GM21619 (cell line): ENCODE results near the gene TACR1.

Experiments
- ATAC-seq: cut with Tn5 transposase; IDR thresholded peaks from one replicate; pipeline ENCODE4 v1.9.1; 2021; ENCODE audit not compliant: unreplicated experiment

The TACR1 gene

GRCh38 chr2:75025216-75025615 is 174.1 kb downstream of the TACR1 start:
- no peak for ATAC-seq

- ATAC-seq = no peak
These were observed 175.5 kb downstream of the TACR1 start for GRCh38 chr2:75023666-75024455.

- ATAC-seq = no peak
These were observed 176.8 kb downstream of the TACR1 start for GRCh38 chr2:75022516-75022915.

GRCh38 chr2:75021672-75022071 is 177.6 kb downstream of the TACR1 start:
- no peak for ATAC-seq

- ATAC-seq = no peak
These were observed 178.8 kb downstream of the TACR1 start for GRCh38 chr2:75020476-75020875.

- ATAC-seq = no peak
These were observed 179.5 kb downstream of the TACR1 start for GRCh38 chr2:75019790-75020189.

GRCh38 chr2:75018162-75018561 is 181.2 kb downstream of the TACR1 start:
- no peak for ATAC-seq

- no peak for ATAC-seq
These were observed 187.2 kb downstream of the TACR1 start for GRCh38 chr2:75012080-75012479.

GRCh38 chr2:75010571-75010970 is 188.7 kb downstream of the TACR1 start:
- ATAC-seq = no peak

- ATAC-seq = no peak
These were observed 191.5 kb downstream of the TACR1 start for GRCh38 chr2:75007819-75008218.

GRCh38 chr2:75007061-75007460 is 192.3 kb downstream of the TACR1 start:
- ATAC-seq = no peak

GRCh38 chr2:75006041-75006440 is 193.3 kb downstream of the TACR1 start:
- ATAC-seq = no peak

- ATAC-seq = no peak
These were observed 195.5 kb downstream of the TACR1 start for GRCh38 chr2:75003773-75004172.

GRCh38 chr2:75003276-75003675 is 196.0 kb downstream of the TACR1 start:
- no peak for ATAC-seq

- no peak for ATAC-seq
These were observed 197.3 kb downstream of the TACR1 start for GRCh38 chr2:75002007-75002406.

GRCh38 chr2:74999468-74999867 is 199.9 kb downstream of the TACR1 start:
- no peak for ATAC-seq
